ENCODE data around the gene COMMD1.
"Not testable (repeated sequence)": the region's sequence is repeated elsewhere in the genome, so short reads cannot be mapped to it uniquely, and the experiment has no call there.

Gene COMMD1

DNA sequence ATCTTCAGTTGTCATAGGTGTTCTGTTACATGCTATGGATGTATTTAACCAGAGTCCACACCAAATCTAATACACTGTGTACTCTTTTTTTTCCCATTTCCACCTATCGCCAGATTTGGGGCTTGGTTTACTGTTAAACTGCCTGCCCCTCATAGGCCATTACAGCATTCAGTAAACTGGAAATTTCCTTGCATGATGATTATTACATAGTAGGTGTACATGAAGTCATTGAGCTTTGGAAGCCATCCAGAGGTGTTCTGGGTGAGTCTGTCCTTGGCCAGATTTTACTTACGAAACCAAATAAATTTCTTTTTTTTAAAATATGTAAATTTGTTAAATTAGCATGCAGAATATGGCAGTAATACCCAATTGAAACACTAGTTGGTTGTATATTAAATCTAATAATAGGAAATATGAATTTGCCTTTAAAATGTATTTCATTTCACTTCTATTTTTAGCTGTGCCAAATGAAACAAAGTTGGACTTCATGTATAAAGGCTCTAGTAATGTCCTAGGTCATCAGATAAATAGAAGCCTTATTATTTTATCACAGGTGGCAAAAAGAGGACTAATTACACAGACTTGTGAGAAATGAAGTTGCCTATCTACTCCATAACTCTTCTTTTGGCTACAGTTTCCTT, 60.7 kb downstream of the COMMD1 start:
- DNase-seq: no peak

DNA sequence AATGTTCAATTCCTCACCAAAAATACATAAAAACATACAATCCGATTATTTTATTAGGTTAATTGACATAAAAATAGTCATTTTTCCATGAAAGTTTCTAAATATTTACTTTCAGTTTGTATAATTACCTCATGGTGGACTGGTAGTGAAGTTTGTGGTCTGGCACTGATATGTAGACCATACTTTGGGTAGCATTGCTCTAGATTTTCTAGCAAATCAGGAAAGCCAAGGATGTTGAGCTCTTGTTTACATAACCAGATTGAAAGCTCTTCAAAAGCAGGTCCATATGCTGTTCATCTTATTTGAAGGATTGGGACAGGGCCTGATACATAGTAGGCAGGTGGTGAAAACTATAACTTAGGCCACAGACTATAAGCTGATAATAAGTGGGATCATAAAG, 61.8 kb downstream of the COMMD1 start:
- no peak for DNase-seq

DNA sequence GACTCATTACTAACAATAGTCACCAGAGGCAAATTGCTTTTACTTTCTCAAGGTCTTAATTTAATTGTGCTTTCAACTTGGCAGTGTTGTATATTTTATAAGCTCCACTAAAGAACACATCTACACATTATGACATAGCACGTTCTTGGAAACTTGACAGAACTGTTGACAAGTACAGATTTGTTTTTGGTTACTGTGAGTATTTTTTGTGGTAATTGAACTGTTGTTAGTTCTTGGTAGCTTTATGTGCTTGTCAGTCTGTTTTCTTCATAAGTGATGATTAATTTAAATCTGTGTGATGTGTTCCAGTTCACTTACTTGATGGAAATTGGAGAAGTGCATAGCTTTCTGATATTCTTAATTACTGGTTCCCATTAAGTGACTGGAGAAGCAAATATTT, 63.9 kb downstream of the COMMD1 start:
- DNase-seq: no peak

DNA sequence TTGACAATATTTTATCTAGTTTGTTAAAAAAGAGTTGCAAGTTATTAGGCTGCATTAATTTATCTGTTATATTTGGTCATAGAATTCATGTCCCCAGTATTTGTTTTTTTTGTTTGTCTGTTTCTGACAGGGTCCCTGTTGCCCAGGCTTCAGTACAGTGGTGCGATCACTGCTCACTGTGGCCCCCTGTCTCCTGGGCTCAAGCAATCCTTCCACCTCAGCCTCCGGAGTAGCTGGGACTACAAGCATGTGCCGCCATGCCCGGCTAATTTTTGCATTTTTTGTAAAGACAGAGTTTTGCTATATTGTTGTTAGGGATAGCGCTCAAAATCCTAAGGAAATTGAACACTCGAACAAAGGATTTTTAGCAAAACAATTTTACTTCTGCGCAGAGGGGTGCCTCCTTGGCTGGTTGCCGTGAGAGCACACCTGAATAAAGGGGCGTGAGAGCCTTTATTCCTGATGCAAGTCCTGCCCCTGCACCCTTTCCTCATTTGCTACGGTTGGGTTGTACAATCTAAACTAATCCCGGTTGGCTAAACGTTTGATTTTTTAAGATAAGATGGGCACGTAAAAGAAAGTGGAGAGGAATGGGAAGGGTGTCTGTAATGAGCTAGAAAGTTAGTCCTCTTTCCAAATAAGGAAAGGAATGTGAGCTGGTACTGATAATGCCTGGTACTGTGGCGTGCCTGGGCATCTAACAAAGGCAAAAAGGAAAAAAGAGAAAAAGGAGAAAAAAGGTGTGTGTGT, 65.5 kb downstream of the COMMD1 start:
- no peak for DNase-seq

DNA sequence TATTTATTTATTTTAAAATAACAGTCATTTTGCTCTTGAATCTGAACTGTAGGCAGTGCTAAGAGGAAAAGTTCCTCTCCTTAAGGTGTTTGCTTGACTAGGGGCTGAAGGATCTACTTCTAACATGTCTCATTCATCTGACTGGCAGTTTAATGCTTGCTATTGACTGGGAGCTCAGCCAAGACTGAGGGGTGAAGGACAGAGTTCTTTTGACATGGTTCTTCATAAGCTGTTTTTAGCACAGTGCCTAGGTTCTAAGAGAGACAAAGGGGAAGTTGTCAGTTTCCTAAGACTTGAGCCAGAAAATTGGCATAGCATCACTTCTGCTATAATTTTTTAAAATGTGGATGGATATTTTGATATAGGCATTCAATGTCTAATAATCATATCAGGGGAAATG, 73.0 kb downstream of the COMMD1 start:
- DNase-seq: no peak

DNA sequence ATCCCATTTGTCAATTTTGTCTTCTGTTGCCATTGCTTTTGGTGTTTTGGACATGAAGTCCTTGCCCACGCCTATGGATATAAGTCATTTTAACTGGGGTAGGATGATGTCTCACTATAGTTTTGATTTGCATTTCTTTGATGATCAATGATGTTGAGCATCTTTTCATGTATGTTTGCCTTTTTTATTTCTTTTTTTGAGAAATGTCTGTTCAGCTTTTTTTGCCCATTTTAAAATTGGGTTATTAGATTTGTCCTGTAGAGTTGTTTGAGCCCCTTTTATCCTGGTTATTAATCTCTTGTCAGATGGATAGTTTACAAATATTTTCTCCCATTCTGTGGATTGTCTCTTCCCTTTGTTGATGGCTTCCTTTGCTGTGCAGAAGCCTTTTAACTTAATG, 75.3 kb downstream of the COMMD1 start:
- no peak for DNase-seq

DNA sequence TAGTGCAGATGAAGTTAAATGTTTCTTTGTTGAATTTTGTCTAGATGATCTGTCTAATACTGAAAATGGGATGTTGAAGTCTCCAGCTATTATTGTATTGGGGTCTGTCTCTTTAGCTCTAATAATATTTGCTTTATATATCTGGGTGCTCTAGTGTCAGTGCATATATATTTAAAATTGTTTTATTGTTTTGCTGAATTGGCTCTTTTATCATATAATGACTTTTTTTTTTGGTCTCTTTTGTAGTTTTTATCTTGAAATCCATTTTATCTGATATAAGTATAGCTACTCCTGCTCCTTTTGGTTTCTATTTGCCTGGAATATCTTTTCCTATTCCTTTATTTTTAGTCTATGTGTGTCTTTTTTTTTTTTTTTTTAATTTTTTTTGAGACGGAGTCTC, 79.2 kb downstream of the COMMD1 start:
- DNase-seq: no peak

DNA sequence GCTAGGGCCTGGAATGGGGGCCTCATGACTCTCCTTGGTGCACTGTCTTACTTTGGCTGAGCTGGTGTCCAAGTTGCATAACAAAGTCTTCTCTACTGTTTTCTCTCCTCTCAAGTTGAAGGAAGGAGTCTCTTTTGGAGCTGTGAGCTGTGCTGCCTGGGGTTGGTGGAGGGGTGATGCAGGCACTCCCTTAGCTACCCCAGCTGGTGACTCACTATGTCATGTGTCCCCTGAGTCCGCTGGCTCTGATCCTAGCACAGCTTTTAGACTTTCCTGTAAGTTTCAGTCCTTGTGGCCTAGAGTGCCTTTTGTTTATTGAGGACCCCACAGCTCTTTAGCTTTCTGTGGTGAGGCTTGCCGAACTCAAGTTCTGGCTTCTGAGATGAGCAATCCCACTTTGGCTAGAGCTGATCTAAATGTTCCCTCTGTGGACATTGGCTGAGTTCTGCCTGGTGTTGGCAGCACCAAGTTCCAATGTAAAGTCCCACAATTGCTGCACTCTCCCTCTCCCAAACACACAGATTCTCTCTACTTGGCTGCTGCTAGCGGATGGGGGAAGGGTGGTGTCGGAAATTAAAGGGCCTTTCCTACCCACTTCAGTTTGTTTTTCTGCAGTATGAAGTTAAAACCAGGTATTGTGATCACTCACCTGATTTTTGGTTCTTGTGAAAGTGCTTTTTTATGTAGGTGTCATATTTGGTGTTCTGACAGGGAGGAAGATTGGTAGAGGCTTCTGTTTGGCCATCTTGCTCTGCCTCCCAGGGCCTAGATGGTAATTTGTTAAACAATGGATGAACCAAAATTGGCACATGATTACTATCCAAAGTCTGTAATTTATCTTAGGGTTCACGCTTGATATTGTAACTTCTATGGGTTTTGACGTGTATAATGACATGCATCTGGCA, 83.2 kb downstream of the COMMD1 start:
- no peak for DNase-seq

DNA sequence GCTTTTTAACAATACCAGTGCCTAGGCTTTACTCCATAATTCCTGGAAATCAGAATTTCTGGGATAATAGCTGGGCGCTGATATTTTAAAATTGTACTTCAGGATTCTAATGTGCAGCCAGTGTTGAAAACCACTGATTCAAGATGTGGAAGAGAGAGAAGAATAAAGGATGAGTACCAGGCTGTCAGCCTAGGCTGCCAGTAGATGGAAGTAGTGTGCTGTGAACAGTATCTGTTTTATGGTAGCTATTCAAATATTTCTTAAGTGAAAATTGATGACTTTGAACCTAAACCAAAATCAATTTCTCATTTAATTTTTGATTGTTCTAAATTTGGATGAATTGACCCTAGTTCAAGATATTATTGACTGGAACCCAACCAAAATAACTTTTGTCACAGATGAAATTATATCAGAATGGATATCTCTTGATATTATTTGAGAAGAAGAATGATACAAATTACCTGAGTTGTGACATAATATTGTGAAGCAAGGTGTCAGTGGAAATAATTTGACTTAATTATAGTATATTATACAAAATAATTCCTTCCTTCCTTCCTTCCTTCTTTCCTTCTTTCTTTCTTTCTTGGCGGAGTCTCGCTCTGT, 88.0 kb downstream of the COMMD1 start:
- peak; percentile 9 for DNase-seq

DNA sequence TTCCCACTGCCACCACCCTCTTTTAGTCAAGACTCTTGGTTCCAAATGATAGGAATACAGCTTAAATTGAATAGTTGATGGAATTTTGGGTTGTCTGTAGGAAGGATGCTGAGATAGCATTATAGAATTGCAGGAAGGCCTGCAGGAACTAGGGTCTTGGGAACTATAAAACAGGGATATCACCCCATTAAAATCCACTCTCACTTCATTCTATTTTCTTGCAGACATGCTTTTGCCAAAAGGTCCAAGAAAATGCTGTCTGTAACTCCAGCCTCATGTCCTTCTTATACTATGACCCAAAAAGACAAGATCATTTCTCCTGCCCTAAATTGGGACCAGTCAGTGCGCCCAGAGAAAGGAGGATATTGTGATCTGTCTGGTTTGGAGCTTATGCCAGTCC, 89.1 kb downstream of the COMMD1 start:
- DNase-seq: no peak

DNA sequence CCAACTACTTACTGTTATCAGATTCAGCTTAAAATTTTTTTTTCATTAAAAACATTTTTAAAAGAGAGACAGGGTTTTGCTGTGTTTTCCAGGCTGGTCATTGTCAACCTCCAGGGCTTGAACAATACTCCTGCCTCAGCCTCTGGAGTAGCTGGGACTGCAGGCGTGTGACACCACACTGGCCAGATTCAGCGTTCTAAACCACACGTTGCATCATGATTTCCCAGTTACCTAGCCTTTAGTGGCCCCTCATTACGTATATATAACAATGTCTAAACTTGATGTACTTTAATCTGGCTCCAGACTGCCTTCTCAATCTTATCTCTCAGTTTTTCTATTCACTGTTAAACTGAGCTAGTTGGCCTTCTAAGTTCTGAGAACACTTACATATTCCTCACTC, 89.6 kb downstream of the COMMD1 start:
- no peak for DNase-seq

DNA sequence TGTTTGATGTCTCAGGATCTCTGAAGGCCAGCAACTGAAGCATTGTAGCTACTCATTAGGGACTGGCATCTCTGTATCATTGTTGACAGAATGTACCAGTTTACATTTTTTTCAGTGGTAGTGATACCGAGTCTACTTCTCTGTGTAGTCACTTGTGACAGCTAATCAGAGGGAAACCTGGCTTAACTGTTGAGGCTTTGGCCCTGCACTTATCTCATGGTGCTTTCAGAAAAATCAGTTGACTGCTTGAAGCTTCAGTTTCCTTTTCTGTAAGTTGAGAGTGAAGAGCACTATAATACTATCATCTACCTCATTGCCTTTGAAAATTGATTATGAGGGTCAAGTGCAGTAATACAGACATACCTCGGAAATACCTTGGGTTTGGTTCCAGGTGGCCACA, 90.0 kb downstream of the COMMD1 start:
- no peak for DNase-seq

DNA sequence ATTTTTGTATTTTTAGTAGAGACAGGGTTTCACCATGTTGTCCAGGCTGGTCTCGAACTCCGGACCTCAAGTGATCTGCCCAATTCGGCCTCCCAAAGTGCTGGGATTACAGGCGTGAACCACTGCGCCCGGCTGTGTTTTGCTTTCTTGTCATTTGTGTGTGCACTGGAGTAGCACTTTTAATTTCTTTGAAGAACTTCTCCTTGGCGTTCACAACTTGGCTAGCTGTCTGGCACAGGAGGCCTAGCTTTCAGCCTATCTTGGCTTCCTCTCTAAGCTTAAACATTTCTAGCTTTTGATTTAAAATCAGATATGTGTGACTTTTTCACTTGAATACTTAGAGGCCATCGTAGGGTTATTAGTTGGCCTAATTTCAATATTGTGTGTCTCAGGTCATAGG, 93.0 kb downstream of the COMMD1 start:
- DNase-seq: no peak

DNA sequence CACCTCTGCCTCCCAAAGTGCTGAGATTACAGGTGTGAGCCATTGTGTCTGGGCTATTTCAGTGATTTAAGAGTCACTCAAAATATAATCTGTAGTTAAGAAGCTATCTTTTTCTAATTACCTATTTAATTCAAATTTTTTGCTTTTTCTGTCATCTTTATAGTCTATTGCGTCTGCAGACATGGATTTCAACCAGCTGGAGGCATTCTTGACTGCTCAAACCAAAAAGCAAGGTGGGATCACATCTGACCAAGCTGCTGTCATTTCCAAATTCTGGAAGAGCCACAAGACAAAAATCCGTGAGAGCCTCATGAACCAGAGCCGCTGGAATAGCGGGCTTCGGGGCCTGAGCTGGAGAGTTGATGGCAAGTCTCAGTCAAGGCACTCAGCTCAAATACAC, 95.1 kb downstream of the COMMD1 start:
- no peak for DNase-seq

DNA sequence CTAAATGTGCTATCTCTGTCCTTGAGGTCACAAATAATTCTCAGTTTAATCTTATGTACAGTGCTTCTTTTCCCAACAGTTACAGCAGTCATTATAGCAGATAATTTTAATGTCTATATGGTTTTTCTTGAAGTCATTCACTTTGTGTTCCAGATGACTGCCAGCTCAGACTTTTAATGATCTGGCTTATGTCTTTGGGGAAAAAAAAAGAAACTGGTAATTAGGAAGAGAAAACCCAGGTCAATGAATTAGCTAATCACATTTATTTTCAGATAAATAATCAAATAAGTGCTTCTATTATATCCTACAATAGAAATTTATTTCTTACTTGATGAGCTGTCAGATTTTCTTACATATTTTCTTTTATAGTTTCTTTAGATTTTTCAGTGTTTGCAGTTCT, 96.0 kb downstream of the COMMD1 start:
- DNase-seq: no peak

DNA sequence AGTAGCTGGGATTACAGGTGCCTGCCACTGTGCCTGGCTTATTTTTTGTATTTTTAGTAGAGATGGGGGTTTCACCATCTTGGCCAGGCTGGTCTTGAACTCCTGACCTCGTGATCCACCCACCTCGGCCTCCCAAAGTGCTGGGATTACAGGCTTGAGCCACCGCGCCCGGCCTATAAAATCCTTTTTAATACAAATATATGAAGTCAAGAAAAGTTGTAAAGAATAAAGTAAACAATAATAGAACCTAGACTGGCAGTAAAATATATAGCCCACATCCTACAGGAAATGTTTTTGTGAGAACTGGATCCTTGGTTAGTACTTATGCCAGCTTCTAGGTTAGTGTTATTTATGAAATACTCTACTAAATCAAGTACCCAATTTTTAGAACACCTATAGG, 99.0 kb downstream of the COMMD1 start:
- not testable (repeated sequence) for DNase-seq

DNA sequence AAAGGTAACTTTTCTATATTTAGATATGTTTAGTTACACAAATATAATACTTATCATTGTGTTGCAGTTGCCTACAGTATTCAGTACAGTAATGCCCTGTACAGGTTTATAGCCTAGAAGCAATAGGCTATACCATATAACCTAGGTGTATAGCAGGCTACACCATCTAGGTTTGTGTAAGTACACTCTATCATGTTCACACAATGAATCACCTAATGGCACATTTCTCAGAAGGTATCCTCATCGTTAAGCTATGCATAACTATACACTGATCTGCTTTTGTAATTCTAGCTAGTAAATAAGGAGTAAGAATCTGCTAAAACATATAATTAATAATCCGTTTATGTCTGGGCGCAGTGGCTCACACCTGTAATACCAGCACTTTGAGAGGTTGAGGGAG, 102.1 kb downstream of the COMMD1 start:
- no peak for DNase-seq

DNA sequence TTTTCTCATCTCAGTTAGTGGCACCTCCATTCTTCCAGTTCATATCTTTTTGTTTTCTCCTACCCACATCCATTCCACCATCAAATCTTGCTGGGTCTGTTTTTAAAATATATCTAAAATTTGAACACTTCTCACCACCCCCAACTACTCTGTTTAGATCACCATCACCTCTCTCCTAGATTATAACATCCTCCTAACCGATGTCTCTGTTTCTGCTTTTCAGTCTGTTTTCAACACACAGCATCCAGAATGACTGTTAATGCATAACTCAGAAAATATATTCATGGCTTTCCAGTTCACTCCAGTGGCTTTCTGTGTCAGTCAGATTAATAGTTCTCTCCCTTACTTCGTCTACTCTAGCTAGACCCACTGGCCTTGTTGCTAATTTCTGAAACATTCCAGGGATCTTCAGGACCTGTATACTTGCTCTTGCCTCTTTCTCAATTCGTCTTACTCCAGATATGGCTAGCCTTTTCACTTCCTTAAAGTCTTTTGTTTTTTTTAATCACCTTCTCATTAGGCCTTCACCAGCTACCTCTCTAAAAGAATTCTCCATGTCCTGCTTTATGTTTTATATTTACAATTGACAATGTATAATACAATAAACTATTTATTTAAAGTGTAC, 105.3 kb downstream of the COMMD1 start:
- DNase-seq: no peak

DNA sequence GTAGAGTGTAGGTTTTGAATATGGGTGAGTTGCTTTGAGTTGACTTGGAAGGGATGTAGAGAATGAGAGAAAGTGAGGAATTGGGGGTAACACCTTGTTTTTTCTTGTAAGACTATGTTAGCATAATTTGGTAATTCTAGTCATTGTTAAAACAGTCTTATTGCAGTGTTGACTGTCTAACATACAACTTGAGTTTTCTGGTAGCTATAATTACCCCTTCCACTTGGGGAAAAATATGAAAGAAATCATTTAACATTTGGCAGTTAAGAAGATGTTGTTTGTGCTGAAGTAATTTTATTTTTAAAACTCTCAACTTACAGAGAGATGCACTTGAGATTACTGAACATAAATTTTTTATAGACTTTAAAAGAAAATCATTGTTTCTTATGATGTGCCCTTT, 108.2 kb downstream of the COMMD1 start:
- no peak for DNase-seq

DNA sequence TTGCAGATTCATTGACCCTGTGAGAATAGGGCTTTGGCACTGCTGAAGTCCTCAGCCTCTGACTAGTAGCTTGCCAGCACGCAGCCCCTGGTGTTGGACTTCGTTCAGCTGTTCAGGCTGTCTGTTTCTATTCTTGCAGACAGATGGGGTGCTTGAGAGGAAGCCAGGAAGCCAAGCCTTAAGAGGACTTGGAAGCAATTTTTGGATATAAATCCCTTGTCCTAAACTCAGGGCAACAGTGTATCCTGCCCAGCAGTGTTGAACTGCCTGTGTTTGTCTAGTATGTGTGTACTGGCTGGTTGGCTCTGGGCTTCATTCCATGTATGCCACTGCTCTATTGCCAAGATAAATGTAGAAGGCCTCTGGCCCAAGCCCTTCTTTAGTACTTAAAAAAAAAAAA, 108.6 kb downstream of the COMMD1 start:
- DNase-seq: no peak

DNA sequence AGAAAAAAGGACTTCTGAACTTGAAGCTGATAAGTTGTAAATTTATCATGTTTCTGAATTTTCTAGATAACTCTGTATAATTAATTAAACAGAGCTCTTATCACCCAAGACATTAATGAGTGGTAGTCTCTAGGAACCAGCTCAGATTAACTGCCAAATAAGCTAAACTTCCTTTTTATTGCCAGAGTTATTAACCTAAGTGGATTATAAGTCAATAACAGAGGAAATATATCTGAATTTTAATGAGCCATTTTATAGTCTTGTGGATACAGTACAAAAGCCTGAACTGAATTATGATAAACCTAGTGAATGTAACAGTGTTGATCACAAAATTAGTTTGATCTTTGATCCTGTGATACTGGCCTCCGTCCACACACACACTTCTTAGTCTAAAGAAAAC, 111.5 kb downstream of the COMMD1 start:
- no peak for DNase-seq

DNA sequence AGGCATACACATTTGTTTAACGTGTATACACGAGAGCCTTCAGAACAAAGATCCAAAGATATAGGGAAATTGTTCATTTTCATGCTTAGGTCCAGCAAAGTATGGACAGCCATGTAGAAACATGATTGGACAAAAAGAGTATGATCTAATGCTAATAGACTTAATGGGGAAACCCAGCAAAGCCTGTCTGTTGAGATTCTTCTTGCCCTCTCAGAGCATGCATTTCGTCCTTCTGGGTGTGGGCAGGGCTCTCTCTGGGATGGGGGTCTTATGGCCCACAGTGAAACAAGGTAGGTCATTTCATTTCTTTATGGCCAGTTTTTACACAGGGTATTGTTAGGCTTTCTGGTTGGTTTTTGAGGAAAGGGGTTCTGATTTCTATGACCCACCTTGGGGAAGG, 124.4 kb downstream of the COMMD1 start:
- no peak for DNase-seq

DNA sequence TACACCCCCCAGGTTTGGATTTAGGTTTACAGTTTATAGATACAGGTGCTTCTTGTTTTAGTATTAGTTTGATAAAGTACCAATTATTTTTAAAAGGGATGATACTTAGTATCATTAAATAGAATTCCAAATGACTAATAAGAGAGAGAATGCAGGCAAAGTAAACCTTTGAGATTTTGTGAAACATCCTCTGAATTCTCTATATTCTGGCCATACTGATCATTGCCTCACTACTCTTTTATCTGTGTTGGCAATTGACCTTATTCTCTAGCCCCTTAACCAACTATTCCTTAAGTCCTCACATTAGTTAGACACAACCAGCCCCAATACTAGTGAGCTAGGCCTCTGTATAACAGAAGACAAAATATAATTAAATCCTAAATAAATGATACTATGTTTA, 125.4 kb downstream of the COMMD1 start:
- no peak for DNase-seq

Data from stimulated activated CD4-positive, alpha-beta T cell treated with anti-CD3 and anti-CD28 coated beads, Interleukin-15, amount 100 ng/mL, for 24 hours (primary cell).